ENCODE data around the gene ZC2HC1B.

Gene ZC2HC1B

GRCh38 chr6:143965503-143966171, 101.4 kb downstream of the ZC2HC1B start:
- DNase-seq, result no peak

- DNase-seq, result no peak
Observed at GRCh38 chr6:143966312-143966711, 102.0 kb downstream of the ZC2HC1B start.

DNA sequence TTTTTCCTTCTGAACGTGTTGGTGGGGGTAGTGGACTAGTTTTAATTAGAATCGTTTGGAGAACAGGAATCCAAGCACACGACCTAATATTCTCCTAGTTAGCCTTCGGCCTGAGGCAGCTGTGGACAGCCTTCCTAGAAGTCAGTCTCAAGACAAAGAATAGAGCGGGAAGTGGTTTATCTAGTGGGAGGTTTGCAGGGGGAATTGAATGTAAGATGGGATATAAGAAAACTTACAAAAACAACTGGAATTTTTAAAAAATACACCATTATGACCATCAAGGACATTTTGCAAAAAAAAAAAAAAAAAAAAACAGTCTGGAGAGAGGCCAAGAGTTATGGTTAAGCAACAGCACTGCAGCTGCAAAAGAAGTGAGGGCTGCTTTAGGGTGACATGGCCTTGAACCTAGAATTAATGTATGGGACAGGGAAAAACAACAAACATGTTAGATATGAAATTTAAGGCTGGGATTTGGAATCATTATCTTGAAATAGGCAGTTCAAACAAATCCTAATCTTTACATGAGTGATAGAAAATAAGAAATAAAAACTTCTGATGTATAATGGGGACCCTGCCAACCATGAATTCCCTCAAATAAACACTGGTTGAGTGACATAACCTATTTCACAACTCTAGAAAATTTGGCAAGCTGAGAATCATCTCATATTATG, 103.6 kb downstream of the ZC2HC1B start:
- no peak for DNase-seq

- no peak for DNase-seq
Observed at GRCh38 chr6:143969077-143969476, 104.8 kb downstream of the ZC2HC1B start.

DNA sequence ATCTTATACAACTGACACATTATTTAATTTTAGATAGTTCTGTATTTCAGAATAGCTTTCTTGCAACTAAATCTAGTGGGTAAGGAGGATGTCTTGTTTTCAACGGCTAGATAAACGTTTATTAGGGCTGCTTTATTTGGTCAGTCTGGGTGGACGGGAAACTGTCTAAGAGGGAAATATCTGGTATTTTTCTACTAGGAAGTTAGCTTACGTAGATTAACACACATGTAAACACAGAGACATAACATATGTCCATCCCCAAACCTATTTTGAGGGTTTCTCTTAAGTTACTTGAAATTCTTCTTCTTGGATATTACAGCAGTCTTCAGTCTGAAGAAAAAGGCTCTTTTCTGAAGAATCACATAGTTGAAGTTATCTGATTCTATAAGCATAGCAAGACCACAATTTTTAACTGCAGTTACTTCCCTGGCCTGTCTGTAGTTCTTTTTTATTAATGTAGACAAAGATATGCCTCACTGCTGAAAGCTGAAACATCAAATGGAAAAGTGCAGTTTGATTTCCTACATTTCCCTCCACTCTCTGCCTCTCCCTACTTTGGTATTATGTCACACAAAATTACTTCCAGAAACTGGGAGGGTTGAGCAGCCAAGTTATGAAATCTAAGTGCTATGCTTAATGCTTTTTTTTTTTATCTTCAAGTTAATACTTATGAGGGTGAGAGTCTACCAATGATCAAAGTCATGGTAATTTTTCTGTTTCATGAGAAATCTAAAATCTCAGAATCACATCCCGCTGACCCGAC, 106.4 kb downstream of the ZC2HC1B start:
- DNase-seq, result no peak

DNA sequence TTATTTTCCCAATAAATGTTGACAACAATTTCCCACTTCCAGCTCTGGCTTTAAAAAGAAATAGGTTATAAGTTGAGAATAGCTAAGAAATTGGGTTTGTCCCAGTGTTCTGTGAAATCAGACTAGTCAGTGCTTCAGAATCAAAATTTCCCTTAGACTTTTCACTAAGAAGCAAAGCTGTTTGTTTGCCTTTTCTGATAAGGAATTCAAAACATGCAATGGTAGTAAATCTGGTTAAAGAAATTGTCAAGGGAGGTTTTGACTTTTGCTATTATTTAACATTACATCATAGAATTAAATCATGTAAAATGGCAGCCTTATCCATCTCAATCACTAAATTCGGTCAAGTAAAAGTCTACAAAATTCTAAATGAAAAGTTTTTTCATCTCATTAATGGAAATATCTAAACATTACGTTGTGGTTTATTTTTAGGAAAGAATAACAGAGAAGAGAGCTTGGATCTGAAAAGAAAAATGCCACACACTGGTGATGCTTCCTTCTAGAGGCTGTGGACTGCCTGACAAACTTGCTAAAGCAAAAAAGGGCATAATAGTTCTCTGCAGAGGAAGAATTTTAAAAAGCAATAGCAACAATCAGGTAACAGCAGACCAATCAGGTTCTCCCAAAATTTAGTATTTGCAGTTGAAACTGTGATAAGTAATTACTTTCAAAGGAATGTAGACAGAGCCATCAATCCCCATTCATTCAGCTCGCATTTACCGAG, 107.4 kb downstream of the ZC2HC1B start:
- no peak for DNase-seq

- DNase-seq, result no peak
Observed at GRCh38 chr6:143973097-143973966, 109.1 kb downstream of the ZC2HC1B start.

DNA sequence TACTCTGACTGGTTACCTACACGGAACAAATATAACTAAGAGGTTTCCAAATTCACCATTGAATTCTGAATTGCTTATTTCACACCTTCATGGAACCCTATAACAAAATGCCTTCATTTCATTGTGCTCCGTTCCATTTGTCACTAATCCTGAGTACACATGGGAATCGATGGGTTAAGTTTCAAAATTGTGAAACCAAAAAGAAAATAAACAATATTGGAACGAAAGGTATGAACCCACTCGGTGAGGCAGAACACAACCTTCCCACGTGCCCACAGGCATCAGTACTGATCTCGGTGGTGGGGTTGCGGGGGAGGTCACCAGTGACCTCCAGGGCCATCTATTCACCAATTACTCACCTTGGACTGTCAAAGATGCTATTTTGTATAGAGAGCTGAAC, 109.8 kb downstream of the ZC2HC1B start:
- DNase-seq, result no peak

- no peak for DNase-seq
Observed at GRCh38 chr6:143976806-143977349, 112.6 kb downstream of the ZC2HC1B start.

GRCh38 chr6:143980921-143981320, 116.6 kb downstream of the ZC2HC1B start:
- no peak for DNase-seq

- no peak for DNase-seq
Observed at GRCh38 chr6:143982968-143983367, 118.7 kb downstream of the ZC2HC1B start.

GRCh38 chr6:143984666-143985065, 120.4 kb downstream of the ZC2HC1B start:
- no peak for DNase-seq

- no peak for DNase-seq
Observed at GRCh38 chr6:143986463-143987065, 122.3 kb downstream of the ZC2HC1B start.
